GM21723 (cell line): ENCODE results near the gene TBX15.

Experiments
- ATAC-seq: cut with Tn5 transposase; IDR thresholded peaks from one replicate; pipeline ENCODE4 v1.9.1; 2021; ENCODE audit warnings: mild to moderate bottlenecking, moderate library complexity; ENCODE audit not compliant: unreplicated experiment

TBX15 gene

GRCh38 chr1:118899340-118899739 lies 88.8 kb downstream of the TBX15 start:
- no peak for ATAC-seq

- ATAC-seq: no peak
These were observed 89.4 kb downstream of the TBX15 start for GRCh38 chr1:118898712-118899111.

GRCh38 chr1:118896416-118896815 lies 91.7 kb downstream of the TBX15 start:
- no peak for ATAC-seq

DNA sequence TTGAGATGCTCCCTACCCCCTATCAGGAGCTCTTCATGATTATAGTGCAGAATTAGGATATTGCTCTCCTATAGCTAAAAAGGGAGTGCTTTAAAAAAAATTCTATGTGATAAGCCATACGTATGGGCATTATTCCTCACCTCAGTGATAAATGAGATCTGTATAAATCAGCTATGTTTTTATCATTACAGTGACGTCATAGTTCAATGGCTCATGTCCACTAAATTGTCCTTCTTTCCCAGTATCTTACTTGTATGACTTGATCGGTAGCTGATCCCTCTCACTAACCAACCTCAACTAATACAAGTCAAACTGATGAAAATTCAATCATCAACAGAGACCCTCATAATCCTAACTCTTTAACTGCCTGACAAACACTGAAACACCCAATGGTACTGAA lies 93.3 kb downstream of the TBX15 start:
- ATAC-seq: no peak

- ATAC-seq: no peak
These were observed 97.2 kb downstream of the TBX15 start for GRCh38 chr1:118890851-118891384.

GRCh38 chr1:118884946-118885345 lies 103.2 kb downstream of the TBX15 start:
- ATAC-seq: no peak

DNA sequence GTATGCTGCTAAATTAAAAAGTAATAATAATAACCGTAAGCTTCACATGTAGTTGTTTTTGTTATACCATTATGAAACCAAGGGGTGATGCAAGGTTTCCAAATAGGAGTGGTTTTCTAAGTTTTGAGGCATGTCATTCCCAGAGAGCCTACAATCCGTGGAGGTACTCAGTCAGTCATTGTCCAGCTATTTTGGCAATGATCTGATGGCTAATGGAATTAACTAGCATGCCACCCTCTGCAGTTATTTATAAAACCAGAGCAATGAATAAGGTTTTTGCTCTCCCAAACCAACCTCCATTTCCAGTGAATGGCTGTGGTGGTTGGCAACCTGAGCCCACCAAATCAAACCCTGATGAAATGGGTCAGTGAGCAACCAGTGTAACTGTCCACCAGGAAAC lies 106.4 kb downstream of the TBX15 start:
- ATAC-seq: no peak

DNA sequence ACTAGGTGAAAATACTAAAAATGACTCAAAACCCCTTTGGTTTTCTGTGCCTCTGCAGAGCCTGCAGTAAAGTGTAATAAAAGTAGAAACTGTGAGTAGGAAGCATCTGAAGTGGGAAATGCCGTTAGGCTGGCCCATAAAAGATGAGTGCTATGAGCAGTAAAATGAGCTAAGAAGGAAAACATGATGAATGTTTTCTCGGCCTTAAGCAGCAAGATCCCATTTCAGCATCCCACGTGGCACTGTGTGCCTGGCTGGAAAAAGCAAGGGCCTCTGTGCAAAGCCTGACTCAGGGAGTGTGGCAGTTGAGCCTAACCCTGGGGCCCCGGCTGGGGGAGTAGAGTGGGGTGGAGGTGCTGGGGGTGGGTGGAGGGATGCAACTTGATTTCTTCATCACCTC lies 109.5 kb downstream of the TBX15 start:
- ATAC-seq: no peak

DNA sequence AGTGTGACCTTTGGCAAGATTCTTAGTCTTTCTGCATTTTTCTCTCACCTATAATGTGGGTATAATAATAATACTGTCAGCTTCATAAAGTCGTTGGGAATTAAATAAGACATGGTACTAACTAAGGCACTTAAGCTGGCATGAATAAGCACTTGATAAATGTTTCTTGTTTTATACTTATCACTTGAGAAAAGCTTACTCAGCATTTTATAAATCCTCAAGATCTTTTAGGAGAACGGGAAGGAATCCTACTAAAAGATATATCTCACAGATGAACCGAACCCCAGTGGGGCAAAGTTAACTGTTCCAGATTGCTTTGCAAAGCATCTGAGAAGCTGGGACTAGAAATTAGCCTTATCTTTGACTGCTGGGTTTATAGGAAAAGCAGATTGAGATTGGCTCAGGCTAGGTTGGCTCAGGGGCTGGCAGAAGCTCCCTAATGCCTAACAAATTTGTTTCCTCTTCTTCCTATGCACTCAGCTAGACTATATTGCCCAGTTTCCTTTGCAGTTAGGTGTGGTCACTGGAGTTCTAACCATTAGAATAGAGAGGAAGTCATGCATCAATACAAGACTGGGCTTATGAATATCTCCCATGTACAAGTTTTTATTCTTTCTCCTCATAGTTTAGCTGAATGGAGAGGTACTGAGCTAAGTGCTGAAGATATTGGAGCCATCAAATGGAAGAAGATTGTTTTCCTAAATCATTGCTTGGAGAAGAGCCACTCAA lies 110.3 kb downstream of the TBX15 start:
- no peak for ATAC-seq

DNA sequence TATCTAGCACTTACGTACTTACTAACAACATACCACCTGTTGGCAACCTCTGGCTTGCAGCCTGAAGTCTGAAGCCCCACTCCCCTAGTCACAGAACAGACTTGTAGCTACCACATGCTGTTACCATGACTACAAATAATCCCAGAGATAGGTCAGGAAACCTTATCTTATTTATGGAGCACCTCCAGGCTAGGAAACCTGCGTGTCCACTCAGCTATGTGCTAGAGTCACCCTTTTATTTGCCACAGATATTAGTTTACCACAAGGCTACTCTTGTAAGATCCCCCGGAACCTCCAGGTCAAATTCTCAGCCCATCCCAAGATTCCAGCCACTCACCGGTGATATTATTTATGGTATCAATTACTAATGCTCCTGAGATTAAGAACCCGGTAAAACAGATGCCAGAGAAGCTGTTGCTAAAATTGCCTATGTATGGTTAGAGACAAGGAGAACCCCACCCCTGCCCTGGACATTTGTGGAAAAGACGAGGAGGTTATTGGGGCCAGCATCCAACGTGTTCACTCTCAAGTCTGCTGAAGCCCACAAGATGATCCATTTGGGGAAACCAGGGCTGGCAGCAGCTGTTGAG lies 116.5 kb downstream of the TBX15 start:
- ATAC-seq: no peak

DNA sequence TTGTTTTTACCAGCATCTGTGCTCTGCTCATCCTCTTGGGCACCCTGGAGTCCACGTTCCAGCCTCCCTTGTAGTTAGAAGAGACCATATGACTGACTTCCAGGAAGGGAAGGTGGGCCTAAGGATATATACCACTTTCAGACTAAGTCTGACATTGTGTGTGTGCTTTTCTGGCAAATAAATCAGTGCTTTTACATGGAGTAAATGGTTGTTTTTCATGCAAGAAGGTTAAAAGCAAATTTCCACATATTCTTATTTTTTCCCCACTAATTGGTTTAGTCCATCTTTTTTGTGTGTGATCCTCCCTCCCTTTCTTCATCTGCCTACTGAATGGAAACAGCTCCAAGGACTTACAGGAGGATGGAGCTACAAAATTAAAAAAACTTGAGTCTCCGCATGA lies 119.8 kb downstream of the TBX15 start:
- no peak for ATAC-seq

DNA sequence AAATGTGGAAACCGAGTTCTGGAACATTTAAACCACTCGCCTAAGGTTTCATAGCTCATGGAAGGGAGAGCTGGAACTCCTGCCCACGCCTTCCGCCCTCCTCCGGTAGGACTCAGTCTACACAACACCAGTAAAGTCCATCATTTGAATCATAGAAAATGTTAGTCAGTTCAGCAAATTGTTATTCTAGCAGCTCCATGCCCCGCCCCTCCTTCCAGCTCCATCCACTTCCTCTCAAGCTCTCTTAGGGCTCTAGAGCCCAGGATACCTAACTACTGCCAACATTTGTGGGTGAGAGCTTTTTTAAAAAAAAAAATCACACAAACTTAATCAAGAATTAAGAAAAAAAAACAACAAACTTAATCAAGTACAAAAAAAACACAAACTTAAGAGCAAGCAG lies 121.8 kb downstream of the TBX15 start:
- ATAC-seq: no peak

- no peak for ATAC-seq
These were observed 124.5 kb downstream of the TBX15 start for GRCh38 chr1:118863688-118864087.

DNA sequence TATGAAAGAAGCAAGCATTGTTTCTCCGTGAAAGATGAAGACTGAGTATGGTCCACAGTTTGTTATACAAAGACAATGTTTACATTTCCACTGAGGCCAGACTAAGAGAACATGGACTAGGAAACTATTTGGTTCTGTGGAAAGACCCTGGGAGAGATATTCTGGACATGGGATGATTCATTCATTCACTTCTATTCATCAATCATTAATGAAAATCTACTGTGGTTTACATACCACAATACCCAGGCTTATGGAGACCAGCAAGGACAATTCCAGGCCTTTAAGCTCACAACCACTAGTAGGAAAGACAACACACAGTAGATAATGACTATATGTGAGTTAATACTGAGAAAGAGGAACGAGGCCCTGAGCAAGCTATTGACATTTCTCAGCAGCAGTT lies 125.4 kb downstream of the TBX15 start:
- ATAC-seq: no peak

- ATAC-seq: no peak
These were observed 126.9 kb downstream of the TBX15 start for GRCh38 chr1:118861216-118861615.

- no peak for ATAC-seq
These were observed 128.1 kb downstream of the TBX15 start for GRCh38 chr1:118859999-118860398.

DNA sequence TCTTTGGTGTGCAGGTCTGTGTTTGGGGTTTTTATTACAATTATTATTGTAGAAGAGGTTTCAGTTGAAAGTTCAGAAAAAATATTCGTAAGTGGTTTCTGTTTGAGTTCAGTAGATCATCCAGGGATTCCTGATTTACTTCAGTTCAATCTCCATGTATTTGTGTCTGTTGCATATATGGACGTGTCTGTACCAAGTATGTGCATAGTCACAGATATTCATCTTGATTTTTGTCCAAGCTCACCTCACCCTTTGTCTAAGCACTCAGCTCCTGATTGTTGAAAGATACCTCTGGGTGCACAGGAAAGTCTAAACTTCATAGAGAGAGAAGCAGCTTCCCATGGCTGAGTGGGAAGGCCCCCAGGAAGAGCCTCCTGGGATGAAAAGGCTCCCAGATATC lies 141.7 kb downstream of the TBX15 start:
- ATAC-seq: no peak

GRCh38 chr1:118842452-118843201 lies 145.5 kb downstream of the TBX15 start:
- no peak for ATAC-seq

- ATAC-seq: no peak
These were observed 146.6 kb downstream of the TBX15 start for GRCh38 chr1:118841521-118841920.
